Measurements from ENCODE around the gene ZNF879.

ZNF879 gene

DNA sequence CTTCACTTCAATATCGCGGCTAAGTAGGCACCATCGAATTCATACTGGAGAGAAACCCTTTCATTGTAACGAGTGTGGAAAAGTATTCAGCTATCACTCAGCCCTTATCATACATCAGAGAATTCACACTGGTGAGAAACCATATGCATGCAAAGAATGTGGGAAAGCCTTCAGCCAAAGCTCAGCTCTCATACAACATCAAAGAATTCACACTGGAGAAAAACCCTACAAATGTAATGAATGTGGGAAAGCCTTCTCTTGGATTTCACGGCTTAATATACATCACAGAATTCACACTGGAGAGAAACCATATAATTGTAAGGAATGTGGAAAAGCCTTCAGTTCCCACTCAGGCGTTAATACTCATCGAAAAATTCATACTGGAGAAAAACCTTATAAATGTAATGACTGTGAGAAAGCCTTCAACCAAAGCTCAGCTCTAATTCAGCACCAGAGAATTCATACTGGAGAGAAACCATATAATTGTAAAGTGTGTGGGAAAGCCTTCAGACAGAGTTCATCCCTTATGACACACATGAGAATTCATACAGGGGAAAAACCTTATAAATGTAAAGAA lies 9.5 kb downstream of the ZNF879 start:
- DNase-seq = no peak

DNA sequence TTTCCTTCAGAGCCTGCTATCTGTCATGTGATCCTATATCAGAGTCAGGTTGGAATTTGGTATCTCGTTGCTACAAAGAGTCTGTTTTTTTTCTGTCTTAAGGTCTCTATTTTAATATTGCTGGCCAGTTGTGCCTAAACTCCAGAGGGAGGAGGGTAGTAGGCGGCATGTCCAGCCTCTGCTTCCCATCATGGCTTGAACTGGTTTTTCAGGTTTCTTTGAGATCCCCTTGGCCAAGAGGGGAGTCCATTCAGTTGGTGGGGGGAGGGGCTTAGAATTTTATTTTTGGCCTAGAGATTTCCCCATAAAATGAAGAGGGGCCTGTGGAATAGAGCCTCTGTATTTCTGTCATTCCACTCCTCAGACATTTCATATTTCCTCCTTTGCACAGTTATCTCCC lies 21.2 kb downstream of the ZNF879 start:
- no peak for DNase-seq

DNA sequence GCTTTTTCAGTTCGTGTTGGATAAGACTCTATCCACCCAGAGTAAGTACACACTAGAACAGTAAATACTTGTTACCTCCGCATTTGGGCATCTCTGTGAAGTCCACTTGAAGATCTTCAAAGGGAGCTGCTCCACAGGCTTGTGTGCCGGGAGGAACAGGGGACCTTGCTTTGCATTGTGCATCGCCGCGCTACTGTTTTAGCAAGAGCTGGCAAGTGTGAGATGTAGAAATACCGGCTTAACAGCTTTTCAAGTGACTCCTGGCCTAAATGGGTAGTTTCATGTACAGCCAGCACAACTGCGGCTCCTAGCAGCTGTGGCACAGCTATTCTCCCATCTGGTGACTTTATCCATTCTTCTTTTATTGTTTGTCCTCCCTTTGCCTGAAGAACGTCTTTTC lies 28.2 kb downstream of the ZNF879 start:
- DNase-seq = no peak

DNA sequence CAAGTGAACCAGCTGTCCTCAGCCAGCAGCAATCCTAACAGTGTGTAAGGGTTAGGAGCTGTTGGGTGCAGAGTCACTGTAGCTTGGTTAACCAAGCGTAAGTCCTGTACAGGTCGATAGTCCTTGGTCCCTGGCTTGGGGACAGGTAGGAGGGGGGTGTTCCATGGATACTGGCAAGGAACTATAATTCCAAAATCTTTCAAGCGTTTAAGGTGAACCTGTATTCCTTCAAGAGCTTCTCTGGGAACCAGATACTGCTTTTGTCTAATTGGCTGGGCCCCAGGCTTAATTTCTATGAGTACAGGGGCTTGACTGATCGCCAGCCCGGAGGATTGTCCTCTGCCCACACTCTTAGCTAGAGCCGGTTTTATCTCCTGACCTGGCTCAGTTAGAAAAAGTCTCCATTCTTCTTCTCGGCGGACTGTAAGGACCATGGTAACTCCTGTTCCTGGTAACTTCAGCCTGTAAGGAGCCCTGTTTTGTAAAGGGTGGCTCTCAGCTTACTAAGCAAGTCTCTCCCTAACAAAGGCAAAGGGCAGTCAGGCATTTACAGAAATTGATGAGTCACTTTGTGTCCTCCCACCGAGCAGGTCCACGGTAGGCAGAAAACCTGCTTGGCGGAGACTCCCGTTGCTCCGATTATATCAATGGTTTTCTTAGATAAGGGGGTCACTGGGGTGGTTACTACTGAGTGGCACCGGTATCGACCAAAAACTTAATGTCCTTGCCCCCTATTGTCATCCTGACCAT lies 30.6 kb downstream of the ZNF879 start:
- no peak for DNase-seq

DNA sequence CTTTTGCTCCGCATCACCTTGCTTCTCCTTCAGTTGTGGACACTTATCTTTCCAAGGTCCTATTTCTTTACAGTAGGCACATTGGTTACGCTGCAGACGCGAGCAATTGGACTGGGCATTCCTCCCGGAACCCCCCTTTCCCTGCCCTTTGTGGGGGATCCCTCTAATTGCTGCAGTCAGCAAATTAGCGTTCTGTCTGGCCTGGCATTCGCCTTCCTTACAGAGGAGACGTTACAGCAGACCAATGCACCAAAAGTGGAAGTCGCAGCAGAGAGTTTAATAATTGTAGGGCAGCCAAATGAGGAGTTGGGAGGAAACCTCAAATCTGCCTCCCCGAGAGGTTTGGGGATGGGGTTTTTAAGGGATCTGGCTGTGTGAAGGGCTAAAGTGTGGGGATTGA lies 31.3 kb downstream of the ZNF879 start:
- DNase-seq = no peak

DNA sequence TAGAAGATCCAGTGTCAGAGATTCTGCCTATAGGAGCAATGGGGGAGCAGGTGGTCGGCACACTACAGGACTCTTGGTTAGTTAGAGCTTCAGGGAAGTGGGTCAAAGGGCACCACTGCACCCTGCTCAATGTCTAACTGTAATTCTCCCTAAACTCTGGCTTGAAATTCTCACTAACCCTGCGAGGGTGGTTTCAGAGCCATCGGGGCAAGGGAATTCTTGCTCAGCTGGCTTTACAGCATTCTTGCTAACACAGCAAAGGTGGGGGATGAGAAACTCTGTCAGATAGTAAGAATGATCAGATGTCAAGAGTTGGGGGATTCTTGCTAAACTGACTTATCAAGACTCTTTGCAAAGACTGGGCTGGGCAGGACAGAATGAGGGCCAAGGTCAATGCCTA lies 31.8 kb downstream of the ZNF879 start:
- no peak for DNase-seq

DNA sequence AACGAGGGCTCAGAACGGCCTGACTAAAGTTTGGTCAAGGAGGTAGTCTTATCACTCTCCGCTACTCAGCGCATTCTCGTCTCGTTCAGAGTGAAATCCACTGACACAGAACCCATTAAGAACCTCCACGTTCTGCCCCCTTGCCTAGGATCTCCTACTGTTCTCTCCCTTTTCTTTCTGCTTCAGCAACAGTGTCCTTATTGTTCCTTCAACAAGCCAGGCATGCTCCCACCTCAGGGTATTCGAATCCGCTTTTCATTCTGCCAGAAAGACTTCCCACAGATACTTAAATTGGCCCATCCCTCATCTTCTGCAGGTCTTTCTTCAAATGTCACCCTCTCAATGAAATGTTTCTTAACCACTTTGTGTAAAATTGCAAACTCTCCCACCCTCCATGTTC lies 32.2 kb downstream of the ZNF879 start:
- no peak for DNase-seq

DNA sequence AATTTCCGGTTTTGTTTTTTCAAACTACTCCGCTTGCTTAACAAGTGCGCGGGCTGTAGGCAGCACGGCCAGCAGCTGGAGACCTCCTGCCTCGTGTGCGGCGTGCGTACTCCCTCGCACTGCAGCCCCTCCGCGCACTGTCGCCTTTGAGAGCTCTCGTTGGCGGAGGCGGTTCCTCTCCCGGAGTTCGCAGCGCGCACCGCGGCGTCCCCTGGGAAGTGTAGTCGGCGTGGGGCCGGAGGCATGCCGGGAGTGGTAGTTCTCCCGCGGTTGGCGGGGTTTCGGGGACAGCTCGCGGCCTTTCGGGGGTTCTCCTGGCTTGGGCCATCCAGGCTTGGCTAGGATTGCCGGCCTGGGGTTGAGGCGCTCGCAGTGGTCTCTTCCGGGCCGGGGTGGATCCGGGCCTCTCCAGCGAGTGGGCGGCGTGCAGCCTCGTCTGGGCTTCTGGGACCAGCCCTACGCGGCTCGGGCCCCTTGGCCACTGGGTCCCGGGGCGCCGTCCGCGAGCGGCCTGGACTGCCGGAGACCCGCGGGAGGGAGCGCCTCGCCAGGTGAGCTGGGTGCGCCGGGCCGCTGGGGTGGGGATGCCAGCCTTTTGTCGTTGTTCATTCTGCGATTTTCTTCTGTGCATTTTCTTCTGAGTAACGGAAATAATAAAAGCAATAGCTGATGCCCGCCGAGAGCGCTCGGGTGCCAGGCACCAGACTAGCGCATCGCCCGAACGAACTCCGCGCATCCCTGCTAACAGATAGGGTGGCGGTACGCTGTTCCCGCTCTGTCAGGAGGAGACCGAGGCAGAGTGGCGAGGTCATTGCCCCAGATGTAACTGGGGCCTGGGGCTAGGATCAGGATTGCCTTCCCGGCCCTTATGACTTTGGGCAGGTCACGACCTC lies 36.8 kb downstream of the ZNF879 start, which contains the start of gene ZNF354C:
Gene ZNF354C, plus strand, starts transcription at position 258 of the 893 bp plus-strand sequence. CDS start 1,696 bp downstream, outside the sequence.
- DNase-seq = peak; percentile 77

DNA sequence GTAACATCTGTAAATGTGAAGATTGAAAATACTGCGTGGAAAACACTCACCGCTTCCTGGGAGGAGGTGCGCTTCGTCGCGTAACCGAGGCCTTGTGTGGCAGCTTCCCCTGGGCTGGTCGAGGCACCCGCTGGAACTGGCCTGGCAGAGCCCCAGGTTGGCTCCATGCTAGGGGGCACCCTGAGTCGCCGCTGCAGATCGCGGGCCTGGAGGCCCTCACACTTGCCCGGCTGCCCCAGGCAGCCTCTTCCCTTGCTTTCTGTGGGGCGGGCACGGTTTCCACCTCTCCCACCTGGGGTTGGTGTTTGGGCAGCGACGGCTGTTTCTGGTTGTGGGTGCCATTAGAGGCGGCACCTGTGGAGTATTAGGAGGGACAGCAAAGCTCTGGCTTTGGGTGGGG lies 37.4 kb downstream of the ZNF879 start:
- DNase-seq = no peak

DNA sequence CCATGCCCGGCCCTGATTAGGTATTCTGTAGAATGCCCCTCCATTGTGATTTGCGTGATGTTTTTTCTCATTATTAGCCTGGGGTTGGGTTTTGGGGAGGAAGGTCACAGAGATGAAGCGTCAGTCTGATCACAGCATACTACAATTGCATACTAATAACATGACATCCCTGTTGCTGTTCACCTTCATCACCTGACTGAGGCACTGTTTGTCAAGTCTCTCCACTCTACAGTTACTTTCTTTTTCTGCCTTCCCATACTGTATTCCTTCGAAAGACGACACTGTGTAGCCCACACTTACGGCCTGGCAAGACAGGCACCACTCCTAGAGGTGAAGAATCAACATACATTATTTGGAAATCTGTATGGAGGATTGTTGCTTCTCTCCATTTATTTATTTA lies 42.1 kb downstream of the ZNF879 start:
- DNase-seq = no peak

DNA sequence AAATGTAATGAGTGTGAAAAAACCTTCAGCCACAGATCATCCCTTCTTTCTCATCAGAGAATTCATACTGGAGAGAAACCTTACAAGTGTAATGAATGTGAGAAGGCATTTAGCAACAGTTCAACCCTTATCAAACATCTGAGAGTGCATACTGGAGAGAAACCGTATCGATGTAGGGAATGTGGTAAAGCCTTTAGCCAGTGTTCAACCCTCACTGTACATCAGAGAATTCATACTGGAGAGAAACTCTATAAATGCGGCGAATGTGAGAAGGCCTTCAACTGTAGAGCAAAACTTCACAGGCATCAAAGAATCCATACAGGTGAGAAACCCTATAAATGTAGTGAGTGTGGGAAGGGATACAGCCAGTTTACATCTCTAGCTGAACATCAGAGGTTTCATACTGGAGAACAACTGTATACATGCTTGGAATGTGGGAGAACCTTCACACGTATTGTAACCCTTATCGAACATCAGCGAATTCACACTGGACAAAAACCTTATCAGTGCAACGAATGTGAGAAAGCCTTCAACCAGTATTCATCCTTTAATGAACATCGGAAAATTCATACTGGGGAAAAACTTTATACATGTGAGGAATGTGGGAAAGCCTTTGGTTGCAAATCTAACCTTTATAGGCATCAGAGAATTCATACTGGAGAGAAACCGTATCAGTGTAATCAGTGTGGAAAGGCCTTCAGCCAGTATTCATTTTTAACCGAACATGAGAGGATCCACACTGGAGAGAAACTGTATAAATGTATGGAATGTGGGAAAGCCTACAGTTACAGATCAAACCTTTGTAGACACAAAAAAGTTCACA lies 55.8 kb downstream of the ZNF879 start:
- no peak for DNase-seq

DNA sequence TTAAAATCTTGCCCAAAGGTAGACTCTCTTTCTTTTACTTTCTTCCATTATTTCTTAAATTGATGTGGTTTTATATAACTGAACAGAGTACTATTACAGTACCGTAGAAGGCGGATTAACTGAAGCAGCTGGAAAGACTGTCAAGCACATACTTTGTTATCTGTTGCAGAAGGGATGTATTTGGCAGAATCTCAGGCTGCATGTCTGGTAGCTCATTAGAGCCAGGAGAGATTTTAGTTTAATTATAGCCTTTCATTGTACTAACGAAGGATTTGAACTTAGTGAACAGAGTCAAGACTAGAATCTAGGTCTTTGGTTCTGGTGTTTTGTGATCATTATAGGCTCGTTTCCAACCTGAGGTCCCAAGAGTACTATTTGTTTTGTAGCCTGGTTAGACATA lies 57.1 kb downstream of the ZNF879 start:
- no peak for DNase-seq

Measured in RPMI8226 (cell line).